OCI-LY7 (cell line): ENCODE data around the gene CFAP57. TPM values are rescaled to one million over a fixed set of nuclear protein-coding genes. Genes with fewer than 3 reads are reported as not detected.

Experiments used
- BruUV-seq: library from RNA; stranded (reverse); fragments of 400-500 nt; replicated peaks from 2 replicates; lab custom pipeline; 2021; lab: Mats Ljungman, UMichigan
- CTCF ChIA-PET: fragments of 300-600 bp; sonication (Branson Sonifier 250); formaldehyde crosslinking; loops from one replicate; lab custom pipeline; 2022; ENCODE audit warnings: antibody characterized with exemption; ENCODE audit not compliant: unreplicated experiment; lab: Charles Lee
- POLR2A ChIA-PET: fragments of 300-600 bp; sonication (Branson Sonifier 250); formaldehyde crosslinking; loops from one replicate; lab custom pipeline; 2022; ENCODE audit warnings: antibody characterized with exemption; lab: Charles Lee
- DNase-seq: peaks from one replicate; pipeline ENCODE4 v3.0.0-alpha.2; 2015; ENCODE audit warnings: low spot score
- H2AFZ ChIP-seq: fragments of 200-600 bp; sonication (generic), shearing (Covaris generic); 2 replicates; pipeline ENCODE4 v1.6.1; 2014; ENCODE audit warnings: mild to moderate bottlenecking, antibody characterized with exemption, low read length, moderate library complexity
- H3K27ac ChIP-seq: fragments of 200-600 bp; sonication (generic); 2 replicates; pipeline ENCODE4 v1.5.1; 2014; ENCODE audit warnings: mixed run types, low read depth, mild to moderate bottlenecking, moderate library complexity, low read length, inconsistent platforms; ENCODE audit not compliant: poor library complexity, severe bottlenecking
- H3K36me3 ChIP-seq: fragments of 200-600 bp; sonication (generic); 2 replicates; pipeline ENCODE4 v1.6.1; 2014; ENCODE audit warnings: mild to moderate bottlenecking, antibody characterized with exemption, low read length, moderate library complexity, mixed read lengths; ENCODE audit not compliant: insufficient read depth
- H3K4me1 ChIP-seq: fragments of 200-600 bp; sonication (generic); 2 replicates; pipeline ENCODE4 v1.5.1; 2014; ENCODE audit warnings: mild to moderate bottlenecking, low read length; ENCODE audit not compliant: insufficient read depth, poor library complexity, severe bottlenecking
- H3K4me2 ChIP-seq: fragments of 200-600 bp; sonication (generic); 2 replicates; pipeline ENCODE4 v1.6.1; 2014; ENCODE audit warnings: mild to moderate bottlenecking, low read length
- H3K4me3 ChIP-seq: fragments of 200-600 bp; sonication (generic); 2 replicates; pipeline ENCODE4 v1.5.1; 2014; ENCODE audit warnings: mild to moderate bottlenecking, low read depth, low read length; ENCODE audit not compliant: poor library complexity, severe bottlenecking
- H3K79me2 ChIP-seq: fragments of 200-600 bp; sonication (generic); 2 replicates; pipeline ENCODE4 v1.6.1; 2016; ENCODE audit warnings: low read depth, mild to moderate bottlenecking, low read length, moderate library complexity, mixed read lengths; ENCODE audit not compliant: insufficient read depth
- H3K9me2 ChIP-seq: fragments of 200-600 bp; sonication (generic); 2 replicates; pipeline ENCODE4 v1.6.1; 2016; ENCODE audit warnings: mild to moderate bottlenecking, low read length, mixed read lengths; ENCODE audit not compliant: insufficient read depth
- H3K9me3 ChIP-seq: fragments of 200-600 bp; sonication (generic); 2 replicates; pipeline ENCODE4 v1.6.1; 2014; ENCODE audit warnings: mild to moderate bottlenecking, mixed run types, low read length, mixed read lengths
- H4K20me1 ChIP-seq: fragments of 200-600 bp; sonication (generic); 2 replicates; pipeline ENCODE4 v1.6.1; 2014; ENCODE audit warnings: mild to moderate bottlenecking, antibody characterized with exemption, low read length, moderate library complexity, mixed read lengths; ENCODE audit not compliant: insufficient read depth
- CTCF ChIP-seq: fragments of 200-600 bp; sonication (generic); conservative IDR thresholded peaks from 2 replicates; pipeline ENCODE4 v1.5.1; 2014; ENCODE audit warnings: mild to moderate bottlenecking, antibody characterized with exemption, low read length, moderate library complexity, mixed read lengths
- EZH2phosphoT487 ChIP-seq: fragments of 200-600 bp; sonication (generic); IDR thresholded peaks from 2 replicates; pipeline ENCODE4 v1.6.1; 2018; ENCODE audit warnings: low read depth, borderline replicate concordance, mild to moderate bottlenecking, mixed run types, antibody characterized with exemption, low read length, moderate library complexity, mixed read lengths
- intact Hi-C: fragments of 100-400 bp; cut with micrococcal nuclease; formaldehyde crosslinking; loops from one replicate; pipeline ENCODE4 v1.10.0; 2022; ENCODE audit not compliant: unreplicated experiment
- total RNA-seq, 2 experiments: library from RNA; depleted of rRNA in 1 of 2; stranded (reverse); fragments of >200 nt in 1 of 2; shearing (Covaris generic) in 1 of 2; gene quantifications; 2 replicates each; pipeline ENCODE4 v1.2.3, GENCODE V29; 2014 to 2022

Gene CFAP57
- total RNA-seq, 2 experiments from 2014 or later: 0.17 TPM; not detected in 1

- BruUV-seq: no TSS peak
- CTCF ChIA-PET: no interaction called here
- POLR2A ChIA-PET: no interaction called here
- Histone ChIP-seq H3K27ac (no peak overlapping the region), H3K4me2 (no peak overlapping the region), H2AFZ (no peak overlapping the region), H3K9me3 (peaks cover 13% of the 10 kb centered on the region), H3K4me3 (no peak overlapping the region), H3K79me2 (no peaks in the 10 kb centered on the region), H3K36me3 (no peaks in the 10 kb centered on the region), H4K20me1 (no peaks in the 10 kb centered on the region), H3K4me1 (no peaks in the 10 kb centered on the region), H3K9me2 (no peaks in the 10 kb centered on the region)
- intact Hi-C loops: no loop called here
- TF ChIP-seq EZH2phosphoT487 (no peak), CTCF (no peak)
- DNase-seq: no peak
These were observed 78.2 kb downstream of the CFAP57 start for GRCh38 chr1:43250351-43250761.

GRCh38 chr1:43251024-43251423, 78.9 kb downstream of the CFAP57 start:
- POLR2A ChIA-PET: no interaction called here
- Histone ChIP-seq H4K20me1 (no peaks in the 10 kb centered on the region), H3K4me1 (no peaks in the 10 kb centered on the region), H3K36me3 (no peaks in the 10 kb centered on the region), H3K79me2 (no peaks in the 10 kb centered on the region), H3K4me3 (no peak overlapping the region), H3K4me2 (no peak overlapping the region), H3K27ac (no peak overlapping the region), H3K9me3 (peaks cover 13% of the 10 kb centered on the region), H2AFZ (no peak overlapping the region), H3K9me2 (no peaks in the 10 kb centered on the region)
- DNase-seq: no peak
- CTCF ChIA-PET: no interaction called here
- intact Hi-C loops: no loop called here
- no TSS peak for BruUV-seq
- TF ChIP-seq CTCF (no peak), EZH2phosphoT487 (no peak)

- intact Hi-C loops: no loop called here
- POLR2A ChIA-PET: interaction anchor here (0.6 to 0.7 kb wide), 2 partner anchors 29 to 47 kb away, joined by 3 to 4 read pairs; no protein-coding TSS in a partner anchor
These were observed 80.1 kb downstream of the CFAP57 start for GRCh38 chr1:43252225-43252624.

More at GRCh38 chr1:43252225-43252624, 80.1 kb downstream of the CFAP57 start:
- no peak overlapping the region for H3K4me2 ChIP-seq
- no peak overlapping the region for H3K4me3 ChIP-seq
- BruUV-seq: no TSS peak
- H3K4me1 ChIP-seq: no peaks in the 10 kb centered on the region
- H3K79me2 ChIP-seq: no peaks in the 10 kb centered on the region
- no peaks in the 10 kb centered on the region for H4K20me1 ChIP-seq
- CTCF ChIA-PET: no interaction called here
- no peak for DNase-seq
- no peaks in the 10 kb centered on the region for H3K36me3 ChIP-seq
- no peak overlapping the region for H2AFZ ChIP-seq
- no peak overlapping the region for H3K27ac ChIP-seq
- peaks cover 3% of the 10 kb centered on the region for H3K9me3 ChIP-seq
- TF ChIP-seq EZH2phosphoT487: no peak
- H3K9me2 ChIP-seq: no peaks in the 10 kb centered on the region
